CD14-positive monocyte (primary cell): ENCODE results near the gene CSMD2. TPM values are rescaled to one million over a fixed set of nuclear protein-coding genes. Genes with fewer than 3 reads are reported as not detected.

ENCODE experiments used
- DNase-seq, 3 donors: peaks; one replicate each; pipeline ENCODE4 v3.0.0-alpha.2; 2011 to 2022
- H2AFZ ChIP-seq: 2 replicates; pipeline ENCODE4 v1.6.0; 2012; ENCODE audit warnings: mild to moderate bottlenecking, low read depth, low read length, inconsistent platforms; ENCODE audit not compliant: insufficient read depth, poor library complexity, severe bottlenecking
- H3K27ac ChIP-seq, 2 donors: 1 replicate in 1 of 2; 2 replicates in 1 of 2; pipeline ENCODE4 v1.5.1; 2012 to 2013; ENCODE audit warnings: low read length in 2 of 2, control low read depth in 1 of 2, inconsistent platforms in 1 of 2, low read depth in 1 of 2, mild to moderate bottlenecking in 1 of 2
- H3K27me3 ChIP-seq, 2 donors: one replicate each; pipeline versions ENCODE4 v1.6.0 to v1.6.1; 2011 to 2013; ENCODE audit warnings: low read length in 2 of 2; ENCODE audit not compliant: control insufficient read depth in 2 of 2, insufficient read depth in 2 of 2
- H3K36me3 ChIP-seq, 2 donors: replicated peaks in 1 of 2; 1 replicate in 1 of 2; 2 replicates in 1 of 2; pipeline versions ENCODE4 v1.5.1 to v1.6.1; 2012 to 2013; ENCODE audit warnings: low read length in 2 of 2, control low read depth in 1 of 2, inconsistent platforms in 1 of 2, mild to moderate bottlenecking in 1 of 2; ENCODE audit not compliant: insufficient read depth in 2 of 2, control insufficient read depth in 1 of 2
- H3K4me1 ChIP-seq, 2 donors: 1 replicate in 1 of 2; 2 replicates in 1 of 2; pipeline versions ENCODE4 v1.5.1 to v1.6.1; 2012 to 2013; ENCODE audit warnings: low read length in 2 of 2, control low read depth in 1 of 2, inconsistent platforms in 1 of 2, mild to moderate bottlenecking in 1 of 2, moderate library complexity in 1 of 2; ENCODE audit not compliant: insufficient read depth in 2 of 2, control insufficient read depth in 1 of 2
- H3K4me2 ChIP-seq: replicated peaks from 2 replicates; pipeline ENCODE3; 2012; ENCODE audit warnings: low read length, moderate library complexity, mild to moderate bottlenecking; ENCODE audit not compliant: poor library complexity, severe bottlenecking; ENCODE audit errors: extremely low read depth
- H3K4me3 ChIP-seq, 3 experiments: fragments of 200-600 bp in 1 of 3; sonication (generic) in 1 of 3; replicated peaks in 1 of 3; 1 replicate in 2 of 3; 2 replicates in 1 of 3; pipeline ENCODE4 v1.5.1; 2011 to 2013; ENCODE audit warnings: low read length in 3 of 3, mild to moderate bottlenecking in 3 of 3, control low read depth in 2 of 3, low read depth in 2 of 3, inconsistent platforms in 1 of 3, moderate library complexity in 1 of 3
- H3K79me2 ChIP-seq: 2 replicates; pipeline ENCODE4 v1.6.0; 2012; ENCODE audit warnings: mild to moderate bottlenecking, control low read depth, inconsistent platforms, low read length, moderate library complexity; ENCODE audit not compliant: insufficient read depth
- H3K9ac ChIP-seq: 2 replicates; pipeline ENCODE4 v1.6.0; 2017; ENCODE audit warnings: low read length, mild to moderate bottlenecking; ENCODE audit not compliant: insufficient read depth, poor library complexity, severe bottlenecking
- H3K9me3 ChIP-seq, 2 donors: replicated peaks in 1 of 2; 1 replicate in 1 of 2; 2 replicates in 1 of 2; pipeline versions ENCODE4 v1.5.1 to v1.6.1; 2012 to 2013; ENCODE audit warnings: low read length in 2 of 2, control low read depth in 1 of 2; ENCODE audit not compliant: control insufficient read depth in 1 of 2, insufficient read depth in 1 of 2
- H4K20me1 ChIP-seq: 2 replicates; pipeline ENCODE4 v1.6.0; 2012; ENCODE audit warnings: mild to moderate bottlenecking, low read length, control low read depth, moderate library complexity; ENCODE audit not compliant: insufficient read depth
- H3K27ac Mint-ChIP-seq, 7 donors: one replicate each; pipeline ENCODE4 v1.8.0; 2020; ENCODE audit warnings: mild to moderate bottlenecking in 7 of 7, mixed read lengths in 7 of 7, moderate library complexity in 6 of 7, inconsistent platforms in 2 of 7
- H3K27me3 Mint-ChIP-seq, 3 donors: one replicate each; pipeline ENCODE4 v1.8.0; 2021 to 2022; ENCODE audit warnings: low read depth in 3 of 3, mild to moderate bottlenecking in 3 of 3, mixed read lengths in 3 of 3, moderate library complexity in 3 of 3, inconsistent platforms in 1 of 3
- H3K36me3 Mint-ChIP-seq, 2 donors: one replicate each; pipeline ENCODE4 v1.8.0; 2020; ENCODE audit warnings: mixed read lengths in 2 of 2, inconsistent platforms in 1 of 2, mild to moderate bottlenecking in 1 of 2
- H3K4me1 Mint-ChIP-seq: one replicate; pipeline ENCODE4 v1.8.0; 2020; ENCODE audit warnings: mild to moderate bottlenecking, mixed read lengths
- H3K4me3 Mint-ChIP-seq, 2 donors: one replicate each; pipeline ENCODE4 v1.8.0; 2020; ENCODE audit warnings: mild to moderate bottlenecking in 2 of 2, mixed read lengths in 2 of 2, moderate library complexity in 1 of 2
- H3K9me3 Mint-ChIP-seq, 7 donors: one replicate each; pipeline ENCODE4 v1.8.0; 2020 to 2022; ENCODE audit warnings: mixed read lengths in 7 of 7, mild to moderate bottlenecking in 6 of 7, moderate library complexity in 6 of 7, inconsistent platforms in 2 of 7
- WGBS: methylation state at CpG from one replicate; pipeline ENCODE4 v1.1.5; 2013; ENCODE audit warnings: missing lambda C conversion rate; ENCODE audit not compliant: insufficient coverage; 5-methylcytosine and 5-hydroxymethylcytosine counted together
- intact Hi-C, 2 donors: fragments of 100-400 bp; cut with micrococcal nuclease; formaldehyde crosslinking; loops; one replicate each; pipeline versions ENCODE4 v1.15.0 to v1.15.1; 2023
- polyA plus RNA-seq, 3 donors: library from polyadenylated mRNA; depleted of rRNA in 1 of 3; unstranded in 2 of 3; stranded (reverse) in 1 of 3; fragments of 300-500 nt in 2 of 3; fragments of >200 nt in 1 of 3; fragmentation: Illumina TruSeq in 2 of 3; gene quantifications; 1 replicate in 2 of 3; 2 replicates in 1 of 3; pipeline ENCODE4 v1.2.3, GENCODE V29; 2012 to 2021
- TF ChIP-seq, protein P1 (sequence below): fragments of 200-600 bp; IDR thresholded peaks from one replicate; pipeline ENCODE4 v1.8.0; 2022; ENCODE audit warnings: antibody characterized with exemption, mild to moderate bottlenecking

Gene CSMD2
- polyA plus RNA-seq, 3 donors, result 0.04 TPM; not detected in 2

- Histone ChIP-seq H3K4me3 (no peak overlapping the region), H3K27ac (no peak overlapping the region), H3K9me3 (no peaks in the 10 kb centered on the region), H3K36me3 (no peaks in the 10 kb centered on the region), H3K9ac (no peak overlapping the region), H3K4me1 (no peaks in the 10 kb centered on the region), H3K27me3 (no peaks in the 10 kb centered on the region), H2AFZ (no peak overlapping the region), H4K20me1 (no peaks in the 10 kb centered on the region), H3K4me2 (no peak overlapping the region), H3K79me2 (no peaks in the 10 kb centered on the region)
- TF ChIP-seq, protein P1, sequence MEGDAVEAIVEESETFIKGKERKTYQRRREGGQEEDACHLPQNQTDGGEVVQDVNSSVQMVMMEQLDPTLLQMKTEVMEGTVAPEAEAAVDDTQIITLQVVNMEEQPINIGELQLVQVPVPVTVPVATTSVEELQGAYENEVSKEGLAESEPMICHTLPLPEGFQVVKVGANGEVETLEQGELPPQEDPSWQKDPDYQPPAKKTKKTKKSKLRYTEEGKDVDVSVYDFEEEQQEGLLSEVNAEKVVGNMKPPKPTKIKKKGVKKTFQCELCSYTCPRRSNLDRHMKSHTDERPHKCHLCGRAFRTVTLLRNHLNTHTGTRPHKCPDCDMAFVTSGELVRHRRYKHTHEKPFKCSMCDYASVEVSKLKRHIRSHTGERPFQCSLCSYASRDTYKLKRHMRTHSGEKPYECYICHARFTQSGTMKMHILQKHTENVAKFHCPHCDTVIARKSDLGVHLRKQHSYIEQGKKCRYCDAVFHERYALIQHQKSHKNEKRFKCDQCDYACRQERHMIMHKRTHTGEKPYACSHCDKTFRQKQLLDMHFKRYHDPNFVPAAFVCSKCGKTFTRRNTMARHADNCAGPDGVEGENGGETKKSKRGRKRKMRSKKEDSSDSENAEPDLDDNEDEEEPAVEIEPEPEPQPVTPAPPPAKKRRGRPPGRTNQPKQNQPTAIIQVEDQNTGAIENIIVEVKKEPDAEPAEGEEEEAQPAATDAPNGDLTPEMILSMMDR, result no peak
- intact Hi-C loops, result no loop called here
- Mint-ChIP-seq H3K36me3 (no peaks in the 10 kb centered on the region), H3K9me3 (peaks cover 0 to 6% (median 0%) of the 10 kb centered on the region in 7 donors), H3K4me1 (peaks cover 1% of the 10 kb centered on the region), H3K4me3 (no peak overlapping the region), H3K27me3 (peaks cover 3 to 11% (median 6%) of the 10 kb centered on the region in 3 donors), H3K27ac (no peak overlapping the region)
- no peak for DNase-seq
- WGBS, result no CpG with 5 or more reads among the region's 6 CpGs
Observed at GRCh38 chr1:33957854-33958253, 207.2 kb downstream of the CSMD2 start.

GRCh38 chr1:33955096-33955495 is 209.9 kb downstream of the CSMD2 start:
- Mint-ChIP-seq H3K4me1 (peaks cover 1% of the 10 kb centered on the region), H3K9me3 (peaks cover 0 to 6% (median 0%) of the 10 kb centered on the region in 7 donors), H3K4me3 (no peak overlapping the region), H3K36me3 (no peaks in the 10 kb centered on the region), H3K27ac (no peak overlapping the region), H3K27me3 (peaks cover 3 to 11% (median 6%) of the 10 kb centered on the region in 3 donors)
- TF ChIP-seq, protein P1, result no peak
- Histone ChIP-seq H3K79me2 (no peaks in the 10 kb centered on the region), H3K4me1 (no peaks in the 10 kb centered on the region), H3K4me2 (no peak overlapping the region), H3K36me3 (no peaks in the 10 kb centered on the region), H4K20me1 (no peaks in the 10 kb centered on the region), H3K27me3 (no peaks in the 10 kb centered on the region), H2AFZ (no peak overlapping the region), H3K27ac (no peak overlapping the region), H3K9ac (no peak overlapping the region), H3K4me3 (no peak overlapping the region), H3K9me3 (no peaks in the 10 kb centered on the region)
- WGBS, result 93% methylated on average over 12 of the region's 14 CpGs
- DNase-seq, result no peak
- intact Hi-C loops, result no loop called here
